Stimulated activated CD8-positive, alpha-beta memory T cell treated with anti-CD3 and anti-CD28 coated beads, Interleukin-15, amount 100 ng/mL, for 24 hours (primary cell): ENCODE results near the gene TM9SF3.

Experiments used
- DNase-seq: peaks from one replicate; pipeline ENCODE4 v3.0.0-alpha.2; 2020; ENCODE audit warnings: low read depth

TM9SF3 gene

DNA sequence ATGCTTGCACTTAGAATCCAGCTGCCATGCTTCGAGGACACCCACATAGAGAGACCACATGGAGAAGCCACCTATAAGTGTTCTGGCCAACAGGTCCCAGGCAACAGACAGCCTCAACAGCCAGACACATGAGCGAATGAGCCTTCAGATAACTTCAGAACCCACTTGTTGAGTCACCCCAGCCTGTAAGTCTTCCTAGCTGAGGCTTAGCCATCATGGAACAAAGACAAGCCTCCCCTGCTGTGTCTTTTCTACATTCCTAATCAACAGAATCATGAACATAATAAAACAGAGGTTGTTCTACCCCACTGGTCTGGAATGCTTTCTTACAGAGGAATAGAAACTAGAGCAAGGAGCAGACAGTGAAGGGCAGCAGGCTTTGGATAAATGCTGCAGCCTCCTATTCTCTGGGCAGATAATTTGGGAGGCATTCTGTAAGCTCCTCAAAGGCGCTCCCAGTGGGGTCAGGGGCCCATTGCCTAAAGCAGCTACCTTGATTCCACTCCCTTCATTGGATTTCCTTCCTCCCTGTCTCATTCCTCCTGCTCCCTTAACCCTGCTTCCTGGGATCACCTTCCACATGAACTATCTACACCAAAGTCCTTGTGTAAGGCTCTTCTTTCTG, 77.7 kb downstream of the TM9SF3 start:
- DNase-seq, result no peak

- no peak for DNase-seq
Observed at GRCh38 chr10:96507044-96507443, 79.8 kb downstream of the TM9SF3 start.

DNA sequence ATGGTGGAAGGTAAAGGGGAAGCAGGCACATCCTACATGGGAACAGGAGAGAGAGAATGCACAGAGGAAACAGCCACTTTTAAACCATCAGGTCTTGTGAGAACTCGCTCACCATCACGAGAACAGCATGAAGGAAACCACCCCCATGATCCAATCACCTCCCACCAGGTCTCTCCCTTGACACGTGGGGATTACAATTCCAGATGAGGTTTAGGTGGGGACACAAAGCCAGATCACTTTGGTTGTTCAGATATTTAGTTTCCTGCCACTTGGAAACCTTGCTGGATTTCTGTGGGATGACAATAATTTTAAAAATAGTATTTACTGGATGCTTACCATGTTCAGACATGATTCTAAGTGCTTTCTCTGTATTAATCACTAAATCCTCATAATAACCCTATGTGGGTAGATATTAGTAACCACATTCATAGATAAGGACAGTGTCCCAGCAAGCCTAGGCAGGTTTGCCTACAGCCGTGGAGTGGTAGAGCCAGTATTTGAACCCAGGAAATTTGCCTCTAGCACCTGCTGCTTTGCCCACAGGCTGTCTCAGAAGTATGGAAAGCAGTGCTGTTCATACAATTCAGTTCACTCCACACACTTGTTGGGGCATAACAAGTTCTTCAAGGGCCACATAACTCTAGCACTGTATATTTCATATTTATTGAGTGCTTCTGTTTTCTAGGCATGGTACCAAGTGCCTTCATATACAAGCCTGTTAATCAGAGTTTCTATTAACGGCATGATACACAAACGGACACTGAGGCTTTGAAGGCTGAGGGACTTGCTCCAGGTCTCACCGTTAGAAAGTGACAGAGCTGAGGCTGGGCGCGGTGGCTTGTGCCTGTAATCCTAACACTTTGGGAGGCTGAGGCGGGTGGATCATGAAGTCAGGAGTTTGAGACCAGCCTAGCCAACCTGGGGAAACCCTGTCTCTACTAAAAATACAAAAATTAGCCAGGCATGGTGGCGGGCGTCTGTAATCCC, 81.4 kb downstream of the TM9SF3 start:
- no peak for DNase-seq

DNA sequence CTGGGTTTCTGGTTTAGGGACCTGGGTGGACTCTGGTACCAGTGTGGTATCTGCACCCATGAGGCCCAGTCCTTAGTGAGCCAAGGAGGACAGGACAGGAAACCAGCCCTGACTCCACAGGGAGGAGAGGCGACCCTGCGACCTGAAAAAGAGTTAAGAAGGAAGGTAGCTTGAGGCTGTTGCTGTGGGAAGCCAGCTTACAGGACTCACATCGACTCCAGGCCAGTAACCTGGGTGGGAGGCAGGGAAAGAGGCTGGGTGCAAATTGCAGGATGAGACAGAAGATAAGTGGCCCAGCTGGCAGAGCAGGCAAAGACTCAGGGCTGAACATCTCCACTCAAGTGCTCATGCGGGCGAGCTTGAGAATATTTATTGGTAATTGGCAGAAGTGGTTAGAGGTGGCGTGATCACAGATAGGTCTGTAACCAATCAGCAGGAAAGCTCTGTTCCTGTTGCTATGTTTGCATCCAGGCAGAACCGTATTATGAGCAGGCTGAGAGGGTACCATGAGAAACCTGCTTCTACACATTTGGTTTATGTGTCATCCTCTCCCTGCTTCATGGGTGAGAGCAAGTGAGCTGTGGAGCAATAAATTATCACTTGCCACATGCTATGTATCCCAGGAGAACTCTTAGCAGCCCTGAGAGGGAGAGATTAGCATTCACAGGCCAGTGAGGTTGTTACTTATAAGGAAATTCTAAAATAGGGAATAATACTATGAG, 84.1 kb downstream of the TM9SF3 start:
- no peak for DNase-seq

- DNase-seq, result no peak
Observed at GRCh38 chr10:96501985-96502384, 84.8 kb downstream of the TM9SF3 start.

- DNase-seq, result no peak
Observed at GRCh38 chr10:96500519-96500918, 86.3 kb downstream of the TM9SF3 start.

- no peak for DNase-seq
Observed at GRCh38 chr10:96500050-96500449, 86.8 kb downstream of the TM9SF3 start.

- no peak for DNase-seq
Observed at GRCh38 chr10:96497391-96497790, 89.4 kb downstream of the TM9SF3 start.

- DNase-seq, result no peak
Observed at GRCh38 chr10:96496281-96496925, 90.4 kb downstream of the TM9SF3 start.

DNA sequence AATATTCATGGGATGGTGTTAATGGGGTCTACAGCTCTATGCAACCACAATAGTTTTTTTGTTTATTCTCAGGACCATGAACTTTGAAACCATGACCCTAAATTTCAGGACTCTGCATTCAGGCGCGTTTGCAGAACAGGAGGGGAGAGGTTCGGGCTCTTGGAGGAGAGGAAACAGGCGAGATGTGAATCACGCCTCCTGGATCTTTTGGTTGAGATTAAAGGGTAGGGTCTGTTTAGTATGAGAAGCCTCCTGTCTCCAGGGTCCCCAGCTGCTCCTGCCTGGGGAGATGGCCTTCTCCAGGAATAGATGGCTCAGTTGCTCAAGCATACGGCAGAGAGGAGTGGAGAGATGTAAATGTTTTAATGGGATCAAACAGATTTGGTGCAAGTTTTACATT, 91.3 kb downstream of the TM9SF3 start:
- DNase-seq, result no peak

DNA sequence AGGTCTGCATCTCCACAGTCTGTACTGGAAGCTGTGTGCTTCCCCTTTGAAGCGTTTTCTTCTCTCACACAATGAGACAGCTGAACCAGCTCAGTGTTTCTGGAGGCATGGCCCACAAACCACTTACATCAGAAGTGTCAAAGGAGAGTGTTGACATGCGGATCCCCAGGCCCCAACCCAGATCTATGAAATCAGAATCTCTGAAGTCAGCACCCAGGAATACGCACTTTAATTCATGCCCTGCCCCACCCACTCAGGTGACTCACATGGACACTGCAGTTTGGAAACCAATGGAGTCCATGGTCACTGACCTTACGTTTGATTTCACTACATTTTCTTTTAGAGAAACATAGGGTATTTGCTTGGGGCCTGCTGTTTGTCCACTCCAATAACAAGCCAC, 92.1 kb downstream of the TM9SF3 start:
- no peak for DNase-seq

GRCh38 chr10:96493871-96494525, 92.8 kb downstream of the TM9SF3 start:
- no peak for DNase-seq

- DNase-seq, result no peak
Observed at GRCh38 chr10:96493254-96493653, 93.6 kb downstream of the TM9SF3 start.

DNA sequence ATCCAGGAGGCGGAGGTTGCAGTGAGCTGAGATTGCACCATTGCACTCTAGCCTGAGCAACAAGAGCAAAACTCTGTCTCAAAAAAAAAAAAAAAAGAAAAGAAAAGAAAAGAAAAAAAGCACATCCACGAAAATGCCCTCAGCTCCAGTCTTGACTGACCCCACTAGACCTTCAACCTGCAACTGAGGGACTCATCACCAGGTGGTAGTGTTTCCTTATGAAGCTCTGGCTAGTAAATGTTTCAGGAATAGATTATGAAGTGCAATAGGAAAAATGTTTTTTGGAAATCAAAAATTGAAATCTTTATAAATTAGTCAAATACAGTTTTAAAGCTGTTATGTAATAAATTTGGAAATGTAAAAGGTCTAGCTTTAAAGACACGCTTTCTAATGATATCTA, 95.5 kb downstream of the TM9SF3 start:
- no peak for DNase-seq

DNA sequence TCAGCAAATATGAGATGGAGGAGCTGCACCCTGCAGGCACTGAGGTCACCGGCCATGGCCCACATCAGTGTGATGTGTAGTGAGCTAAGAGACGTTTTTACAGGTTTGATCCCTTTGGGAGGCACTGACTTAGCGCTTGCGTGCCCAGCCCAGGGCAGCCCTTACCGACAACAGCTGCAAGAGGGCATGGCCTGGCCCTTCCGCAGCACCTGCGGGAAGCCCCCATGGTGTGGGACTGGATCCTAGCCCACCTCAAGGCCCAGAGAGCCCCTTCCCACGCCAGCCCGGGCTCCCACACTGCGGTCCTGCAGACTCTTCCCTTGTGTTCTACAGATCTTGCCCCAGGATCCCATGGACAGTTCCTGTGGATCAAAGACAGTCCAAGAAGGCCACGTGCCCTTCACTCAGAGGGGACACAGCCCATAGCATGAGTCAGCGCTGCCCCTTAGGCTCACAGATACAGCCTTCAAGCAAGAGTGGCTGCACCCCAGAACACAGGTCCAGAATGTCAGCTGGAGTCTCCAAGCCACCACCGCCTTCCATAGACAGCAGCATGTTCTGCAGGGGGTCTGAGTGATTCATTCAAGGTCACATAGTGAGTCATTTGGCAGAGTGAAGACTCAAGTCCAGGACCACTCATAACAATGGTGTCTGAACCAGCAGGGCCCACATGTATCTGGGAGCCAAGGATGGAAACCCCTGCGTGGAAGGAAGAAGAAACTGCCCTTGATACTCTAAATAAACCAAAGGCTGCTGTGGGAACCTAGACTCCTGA, 98.5 kb downstream of the TM9SF3 start:
- no peak for DNase-seq

- DNase-seq, result no peak
Observed at GRCh38 chr10:96482815-96483588, 103.8 kb downstream of the TM9SF3 start.

DNA sequence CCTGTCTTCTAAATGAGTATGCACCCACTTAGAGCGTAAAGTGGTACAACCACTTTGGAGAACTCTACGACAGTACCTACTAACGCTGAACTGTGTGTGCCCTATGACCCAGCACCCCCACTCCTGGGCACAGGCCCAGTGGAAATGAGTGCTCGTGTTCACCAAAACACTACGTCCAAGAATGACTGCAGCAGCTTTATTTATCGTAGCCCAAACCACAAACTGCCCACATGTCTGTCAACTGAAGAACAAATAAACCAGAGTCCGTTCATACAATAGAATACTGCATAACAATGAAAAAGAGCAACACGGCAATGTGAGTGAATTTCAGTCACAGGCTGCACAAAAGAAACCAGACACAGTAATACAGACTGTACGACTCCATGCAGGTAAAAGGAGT, 108.5 kb downstream of the TM9SF3 start:
- DNase-seq, result no peak

GRCh38 chr10:96473866-96474265, 112.9 kb downstream of the TM9SF3 start:
- DNase-seq, result no peak

- no peak for DNase-seq
Observed at GRCh38 chr10:96470116-96470743, 116.6 kb downstream of the TM9SF3 start.

DNA sequence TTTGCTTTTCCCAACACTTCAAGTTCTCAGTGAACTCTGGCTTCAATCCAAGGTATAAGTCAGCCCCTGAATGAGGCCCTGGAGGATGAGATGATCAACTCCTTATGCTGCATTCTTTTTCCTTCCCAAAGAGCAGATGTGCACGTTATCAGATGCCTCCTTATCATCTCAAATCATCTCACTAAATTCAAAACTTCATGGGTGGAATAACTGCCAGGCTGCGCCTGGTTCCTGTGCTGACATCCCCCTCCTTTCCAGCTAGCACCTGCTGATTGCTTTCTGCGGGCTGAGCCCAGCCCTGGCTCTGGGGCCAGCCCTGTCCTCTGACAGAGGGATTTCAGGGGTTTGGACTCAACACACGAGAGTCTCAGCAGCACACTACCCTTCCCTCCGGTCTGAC, 118.0 kb downstream of the TM9SF3 start:
- no peak for DNase-seq
